ENCODE data around the gene PIGX. TPM values are rescaled to one million over a fixed set of nuclear protein-coding genes. Genes with fewer than 3 reads are reported as not detected.

Gene PIGX
- total RNA-seq, 1 donor = 19.2 TPM

GRCh38 chr3:196772102-196772501 is 59.9 kb downstream of the PIGX start:
- H4K20me1 ChIP-seq (ENCODE audit: insufficient read depth, low read length) = peaks cover 46% of the 10 kb centered on the region
- no peaks in the 10 kb centered on the region for H3K27me3 ChIP-seq (ENCODE audit: insufficient read depth, low read length)
- H3K4me3 ChIP-seq (ENCODE audit: insufficient read depth, low read length) = no peak overlapping the region
- TF ChIP-seq CTCF (IDR thresholded peaks at IDR 0.05; ENCODE audit: extremely low read depth, low read depth, low read length) = no peak
- H3K27ac ChIP-seq (ENCODE audit: low read depth, low read length) = no peak overlapping the region
- no peak overlapping the region for H3K4me2 ChIP-seq (ENCODE audit: insufficient read depth, low read length)
- peaks cover 19% of the 10 kb centered on the region for H3K4me1 ChIP-seq (ENCODE audit: insufficient read depth, low read length)
- H3K9me3 ChIP-seq (ENCODE audit: low read depth, low read length) = no peaks in the 10 kb centered on the region
- peaks cover 93% of the 10 kb centered on the region for H3K79me2 ChIP-seq (ENCODE audit: insufficient read depth, low read length)
- peaks cover 4% of the 10 kb centered on the region for H3K36me3 ChIP-seq (ENCODE audit: insufficient read depth, low read length)
- H2AFZ ChIP-seq (ENCODE audit: low read length) = no peak overlapping the region
- no peak for DNase-seq (ENCODE audit: insufficient read length, low spot score, missing footprints)

- TF ChIP-seq CTCF (IDR thresholded peaks at IDR 0.05; ENCODE audit: extremely low read depth, low read depth, low read length) = no peak
- peaks cover 19% of the 10 kb centered on the region for H3K4me1 ChIP-seq (ENCODE audit: insufficient read depth, low read length)
- no peak overlapping the region for H3K4me3 ChIP-seq (ENCODE audit: insufficient read depth, low read length)
- no peak overlapping the region for H3K4me2 ChIP-seq (ENCODE audit: insufficient read depth, low read length)
- peaks cover 44% of the 10 kb centered on the region for H4K20me1 ChIP-seq (ENCODE audit: insufficient read depth, low read length)
- H3K27me3 ChIP-seq (ENCODE audit: insufficient read depth, low read length) = no peaks in the 10 kb centered on the region
- peaks cover 4% of the 10 kb centered on the region for H3K36me3 ChIP-seq (ENCODE audit: insufficient read depth, low read length)
- DNase-seq (ENCODE audit: insufficient read length, low spot score, missing footprints) = no peak
- H2AFZ ChIP-seq (ENCODE audit: low read length) = no peak overlapping the region
- H3K9me3 ChIP-seq (ENCODE audit: low read depth, low read length) = no peaks in the 10 kb centered on the region
- peaks cover 93% of the 10 kb centered on the region for H3K79me2 ChIP-seq (ENCODE audit: insufficient read depth, low read length)
- H3K27ac ChIP-seq (ENCODE audit: low read depth, low read length) = no peak overlapping the region
These were observed 60.7 kb downstream of the PIGX start for GRCh38 chr3:196772897-196773296.

GRCh38 chr3:196774191-196774820 is 62.1 kb downstream of the PIGX start:
- no peaks in the 10 kb centered on the region for H3K27me3 ChIP-seq (ENCODE audit: insufficient read depth, low read length)
- H2AFZ ChIP-seq (ENCODE audit: low read length) = no peak overlapping the region
- H3K27ac ChIP-seq (ENCODE audit: low read depth, low read length) = peak overlapping the region; percentile 56
- peaks cover 91% of the 10 kb centered on the region for H3K79me2 ChIP-seq (ENCODE audit: insufficient read depth, low read length)
- peak; percentile 41 for DNase-seq (ENCODE audit: insufficient read length, low spot score, missing footprints)
- H3K4me2 ChIP-seq (ENCODE audit: insufficient read depth, low read length) = no peak overlapping the region
- no peaks in the 10 kb centered on the region for H3K9me3 ChIP-seq (ENCODE audit: low read depth, low read length)
- H4K20me1 ChIP-seq (ENCODE audit: insufficient read depth, low read length) = peaks cover 48% of the 10 kb centered on the region
- no peaks in the 10 kb centered on the region for H3K36me3 ChIP-seq (ENCODE audit: insufficient read depth, low read length)
- TF ChIP-seq CTCF (IDR thresholded peaks at IDR 0.05; ENCODE audit: extremely low read depth, low read depth, low read length) = no peak
- H3K4me1 ChIP-seq (ENCODE audit: insufficient read depth, low read length) = peaks cover 29% of the 10 kb centered on the region
- no peak overlapping the region for H3K4me3 ChIP-seq (ENCODE audit: insufficient read depth, low read length)

- peaks cover 53% of the 10 kb centered on the region for H4K20me1 ChIP-seq (ENCODE audit: insufficient read depth, low read length)
These were observed 62.8 kb downstream of the PIGX start for GRCh38 chr3:196774848-196775422.

More at GRCh38 chr3:196774848-196775422, 62.8 kb downstream of the PIGX start:
- no peaks in the 10 kb centered on the region for H3K27me3 ChIP-seq (ENCODE audit: insufficient read depth, low read length)
- TF ChIP-seq CTCF (IDR thresholded peaks at IDR 0.05; ENCODE audit: extremely low read depth, low read depth, low read length) = no peak
- no peaks in the 10 kb centered on the region for H3K9me3 ChIP-seq (ENCODE audit: low read depth, low read length)
- peak overlapping the region; percentile 56 for H3K27ac ChIP-seq (ENCODE audit: low read depth, low read length)
- no peak overlapping the region for H3K4me2 ChIP-seq (ENCODE audit: insufficient read depth, low read length)
- no peak overlapping the region for H2AFZ ChIP-seq (ENCODE audit: low read length)
- H3K4me3 ChIP-seq (ENCODE audit: insufficient read depth, low read length) = no peak overlapping the region
- peaks cover 2% of the 10 kb centered on the region for H3K36me3 ChIP-seq (ENCODE audit: insufficient read depth, low read length)
- no peak for DNase-seq (ENCODE audit: insufficient read length, low spot score, missing footprints)
- H3K79me2 ChIP-seq (ENCODE audit: insufficient read depth, low read length) = peaks cover 92% of the 10 kb centered on the region
- peaks cover 33% of the 10 kb centered on the region for H3K4me1 ChIP-seq (ENCODE audit: insufficient read depth, low read length)

All from osteoblast (primary cell).